Uterus (tissue), 2 donors: ENCODE results near the gene KRTAP5-8.

ENCODE experiments used
- POLR2A ChIP-seq, 2 donors: fragments of 450-650 bp; IDR thresholded peaks; one replicate each; pipeline ENCODE4 v1.6.1; 2016; ENCODE audit warnings: antibody characterized with exemption in 2 of 2, mild to moderate bottlenecking in 1 of 2, moderate library complexity in 1 of 2
- TF ChIP-seq, protein P1 (sequence below), 4 experiments: fragments of 200-600 bp in 2 of 4; fragments of 450-650 bp in 2 of 4; sonication (generic) in 2 of 4; IDR thresholded peaks; one replicate each; pipeline ENCODE4 v1.5.1; 2016 to 2019; ENCODE audit warnings: antibody characterized with exemption in 4 of 4, mild to moderate bottlenecking in 2 of 4, moderate library complexity in 1 of 4

DNA sequence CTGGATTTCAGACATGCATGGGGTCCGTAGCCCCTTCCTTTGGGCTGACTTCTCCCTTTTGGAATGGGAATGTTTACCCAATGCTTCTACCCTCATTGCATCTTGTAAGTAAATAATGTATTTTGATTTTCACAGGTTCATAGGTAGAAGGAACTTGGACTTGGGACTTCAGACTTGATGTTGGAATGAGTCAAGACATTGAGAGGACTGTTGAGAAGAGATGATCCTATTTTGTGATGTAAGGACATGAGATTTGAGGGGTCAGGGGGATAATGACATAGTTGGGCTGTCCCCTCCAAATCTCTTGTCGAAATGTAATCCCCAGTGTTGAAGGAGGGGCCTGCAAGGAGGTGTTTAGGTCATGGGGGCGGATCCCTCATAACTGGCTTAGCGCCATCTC lies 26.6 kb downstream of the KRTAP5-8 start:
- TF ChIP-seq, protein P1, sequence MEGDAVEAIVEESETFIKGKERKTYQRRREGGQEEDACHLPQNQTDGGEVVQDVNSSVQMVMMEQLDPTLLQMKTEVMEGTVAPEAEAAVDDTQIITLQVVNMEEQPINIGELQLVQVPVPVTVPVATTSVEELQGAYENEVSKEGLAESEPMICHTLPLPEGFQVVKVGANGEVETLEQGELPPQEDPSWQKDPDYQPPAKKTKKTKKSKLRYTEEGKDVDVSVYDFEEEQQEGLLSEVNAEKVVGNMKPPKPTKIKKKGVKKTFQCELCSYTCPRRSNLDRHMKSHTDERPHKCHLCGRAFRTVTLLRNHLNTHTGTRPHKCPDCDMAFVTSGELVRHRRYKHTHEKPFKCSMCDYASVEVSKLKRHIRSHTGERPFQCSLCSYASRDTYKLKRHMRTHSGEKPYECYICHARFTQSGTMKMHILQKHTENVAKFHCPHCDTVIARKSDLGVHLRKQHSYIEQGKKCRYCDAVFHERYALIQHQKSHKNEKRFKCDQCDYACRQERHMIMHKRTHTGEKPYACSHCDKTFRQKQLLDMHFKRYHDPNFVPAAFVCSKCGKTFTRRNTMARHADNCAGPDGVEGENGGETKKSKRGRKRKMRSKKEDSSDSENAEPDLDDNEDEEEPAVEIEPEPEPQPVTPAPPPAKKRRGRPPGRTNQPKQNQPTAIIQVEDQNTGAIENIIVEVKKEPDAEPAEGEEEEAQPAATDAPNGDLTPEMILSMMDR (IDR thresholded peaks at IDR 0.05): no peak
- no peak for TF ChIP-seq POLR2A (IDR thresholded peaks at IDR 0.05)
